Glutamatergic neuron (in vitro differentiated cells): ENCODE measurements around the gene TLX1. TPM values are rescaled to one million over a fixed set of nuclear protein-coding genes. Genes with fewer than 3 reads are reported as not detected.

ENCODE experiments used
- DNase-seq: peaks from one replicate; pipeline ENCODE4 v3.0.0; 2022
- H3K27ac Mint-ChIP-seq: one replicate; pipeline ENCODE4 v1.8.0; 2020; ENCODE audit warnings: mild to moderate bottlenecking, mixed read lengths, inconsistent platforms; ENCODE audit not compliant: unreplicated experiment
- H3K27me3 Mint-ChIP-seq: one replicate; pipeline ENCODE4 v1.8.0; 2020; ENCODE audit warnings: mild to moderate bottlenecking, moderate library complexity, mixed read lengths, inconsistent platforms; ENCODE audit not compliant: unreplicated experiment
- H3K36me3 Mint-ChIP-seq: one replicate; pipeline ENCODE4 v1.8.0; 2020; ENCODE audit warnings: mild to moderate bottlenecking, mixed read lengths, inconsistent platforms; ENCODE audit not compliant: unreplicated experiment
- H3K4me1 Mint-ChIP-seq: one replicate; pipeline ENCODE4 v1.8.0; 2020; ENCODE audit warnings: mild to moderate bottlenecking, low read depth, mixed read lengths, inconsistent platforms; ENCODE audit not compliant: unreplicated experiment
- H3K4me3 Mint-ChIP-seq: one replicate; pipeline ENCODE4 v1.8.0; 2020; ENCODE audit warnings: mild to moderate bottlenecking, mixed read lengths, inconsistent platforms; ENCODE audit not compliant: unreplicated experiment
- H3K9me3 Mint-ChIP-seq: one replicate; pipeline ENCODE4 v1.8.0; 2020; ENCODE audit warnings: mild to moderate bottlenecking, moderate library complexity, mixed read lengths, inconsistent platforms; ENCODE audit not compliant: unreplicated experiment
- CTCF ChIP-seq: fragments of 200-600 bp; sonication (generic); IDR thresholded peaks from one replicate; pipeline ENCODE4 v1.5.0; 2021; ENCODE audit not compliant: partially characterized antibody, unreplicated experiment
- long read RNA-seq: library from polyadenylated mRNA; unstranded; transcript quantifications from one replicate; pipeline ENCODE4 v2.0.0, GENCODE V29; 2020; ENCODE audit not compliant: unreplicated experiment
- total RNA-seq: library from RNA; stranded (reverse); fragmentation: NEBNext Ultra II Directional; extraction: Animal tissue kit (Norgen Biotek cat#: 25700); gene quantifications from one replicate; pipeline ENCODE4 v1.2.1, GENCODE V29; 2021; ENCODE audit not compliant: unreplicated experiment

TLX1 gene
- total RNA-seq: 14.3 TPM
- long read RNA-seq, partial matches to known transcripts: 0 of 14 reads
- long read RNA-seq, other reads (novel, unspliced or antisense): 13 of 14 reads

DNA sequence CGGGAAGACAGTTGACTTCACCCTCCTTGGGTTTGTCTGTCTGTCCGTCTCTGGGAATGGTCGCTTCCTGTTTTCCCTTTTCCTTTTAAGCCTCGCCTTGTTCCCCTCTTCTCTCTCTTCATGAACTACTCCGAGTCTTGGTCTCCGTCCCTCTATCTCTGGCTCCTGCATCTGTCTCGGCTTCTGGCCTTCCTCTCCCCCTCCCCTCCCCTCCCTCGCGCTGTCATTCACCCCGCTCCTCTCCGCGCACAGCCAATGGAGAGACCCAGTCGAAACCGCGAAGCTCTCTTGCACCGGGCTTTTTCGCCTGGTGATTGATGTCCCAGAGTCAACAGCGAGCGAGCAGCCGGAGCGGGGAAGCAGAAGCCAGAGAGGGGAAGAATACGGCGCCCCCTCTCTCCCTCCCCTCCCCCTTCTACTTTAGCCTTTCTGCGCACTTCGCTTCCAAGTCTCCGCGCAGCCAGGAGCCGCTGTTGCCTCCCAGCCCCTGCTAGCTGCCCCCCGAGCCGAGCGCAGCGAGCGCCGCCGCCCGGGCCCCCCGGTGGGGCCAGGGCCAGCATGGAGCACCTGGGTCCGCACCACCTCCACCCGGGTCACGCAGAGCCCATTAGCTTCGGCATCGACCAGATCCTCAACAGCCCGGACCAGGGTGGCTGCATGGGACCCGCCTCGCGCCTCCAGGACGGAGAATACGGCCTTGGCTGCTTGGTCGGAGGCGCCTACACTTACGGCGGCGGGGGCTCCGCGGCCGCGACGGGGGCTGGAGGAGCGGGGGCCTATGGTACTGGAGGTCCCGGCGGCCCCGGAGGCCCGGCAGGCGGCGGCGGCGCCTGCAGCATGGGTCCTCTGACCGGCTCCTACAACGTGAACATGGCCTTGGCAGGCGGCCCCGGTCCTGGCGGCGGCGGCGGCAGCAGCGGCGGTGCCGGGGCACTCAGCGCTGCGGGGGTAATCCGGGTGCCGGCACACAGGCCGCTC is at the start of gene TLX1:
TSS of gene TLX1 (plus strand) at position 317 of the 978 bp plus-strand sequence. CDS start at position 559, 242 bp downstream.
- Mint-ChIP-seq H3K9me3 (peaks cover 21% of the 10 kb centered on the region), H3K27me3 (peaks cover 38% of the 10 kb centered on the region), H3K4me1 (peaks cover 16% of the 10 kb centered on the region), H3K27ac (peak within 1 kb of the TSS; percentile 33), H3K36me3 (no peaks in the 10 kb centered on the region), H3K4me3 (peak within 1 kb of the TSS; percentile 93)
- no peak for TF ChIP-seq CTCF
- peak; percentile 69 for DNase-seq

DNA sequence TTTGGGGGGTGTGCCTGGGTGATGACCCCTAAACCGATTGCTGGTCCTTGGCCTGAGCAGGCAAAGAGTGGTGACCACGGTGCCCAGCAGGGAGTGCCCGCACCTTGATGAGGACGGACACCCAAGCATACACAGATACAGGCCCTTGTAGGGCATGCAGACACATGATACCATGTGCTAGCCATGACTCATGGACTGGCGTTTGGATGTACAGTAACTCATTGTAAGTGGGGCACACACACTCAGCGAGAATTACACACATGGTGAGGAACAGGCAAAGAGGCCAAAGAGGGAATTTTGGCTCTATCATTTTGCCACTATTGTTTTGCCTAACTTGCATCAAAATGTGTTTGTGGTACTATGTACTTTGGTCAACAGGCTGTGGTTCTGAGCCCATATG is 45.3 kb upstream of the TLX1 start:
- Mint-ChIP-seq H3K4me1 (no peaks in the 10 kb centered on the region), H3K27ac (no peak overlapping the region), H3K36me3 (no peaks in the 10 kb centered on the region), H3K4me3 (no peak overlapping the region), H3K9me3 (no peaks in the 10 kb centered on the region), H3K27me3 (peaks cover 11% of the 10 kb centered on the region)
- no peak for DNase-seq
- no peak for TF ChIP-seq CTCF

GRCh38 chr10:101087376-101087775 is 43.7 kb upstream of the TLX1 start:
- Mint-ChIP-seq H3K27ac (no peak overlapping the region), H3K27me3 (peaks cover 12% of the 10 kb centered on the region), H3K4me1 (no peaks in the 10 kb centered on the region)

GRCh38 chr10:101087965-101088364 is 43.1 kb upstream of the TLX1 start:
- H3K4me3 Mint-ChIP-seq: no peak overlapping the region
- no peaks in the 10 kb centered on the region for H3K9me3 Mint-ChIP-seq
- no peaks in the 10 kb centered on the region for H3K4me1 Mint-ChIP-seq
- no peaks in the 10 kb centered on the region for H3K36me3 Mint-ChIP-seq
- no peak overlapping the region for H3K27ac Mint-ChIP-seq
- TF ChIP-seq CTCF: no peak
- no peak for DNase-seq
- H3K27me3 Mint-ChIP-seq: peaks cover 9% of the 10 kb centered on the region

More at GRCh38 chr10:101087376-101087775, 43.7 kb upstream of the TLX1 start:
- Mint-ChIP-seq H3K36me3 (no peaks in the 10 kb centered on the region), H3K4me3 (no peak overlapping the region), H3K9me3 (no peaks in the 10 kb centered on the region)
- DNase-seq: no peak
- TF ChIP-seq CTCF: no peak
